IPS DF 6.9 (cell line): ENCODE measurements around the gene FBXL16.

Experiments
- DNase-seq: peaks from one replicate; pipeline ENCODE4 v3.0.0-alpha.2; 2013; ENCODE audit warnings: low read depth, low spot score
- H3K27ac ChIP-seq: one replicate; pipeline ENCODE4 v1.5.1; 2013; ENCODE audit warnings: low read length, control low read depth
- H3K27me3 ChIP-seq: 2 replicates; pipeline ENCODE4 v1.6.1; 2013; ENCODE audit warnings: mild to moderate bottlenecking, low read length; ENCODE audit not compliant: control insufficient read depth, insufficient read depth
- H3K36me3 ChIP-seq: 2 replicates; pipeline ENCODE4 v1.6.1; 2013; ENCODE audit warnings: low read length; ENCODE audit not compliant: control insufficient read depth, insufficient read depth
- H3K4me1 ChIP-seq: 2 replicates; pipeline ENCODE4 v1.6.1; 2013; ENCODE audit warnings: low read length; ENCODE audit not compliant: control insufficient read depth, insufficient read depth
- H3K4me3 ChIP-seq: 2 replicates; pipeline ENCODE4 v1.5.1; 2013; ENCODE audit warnings: mild to moderate bottlenecking, low read length
- H3K9me3 ChIP-seq: 2 replicates; pipeline ENCODE4 v1.6.1; 2013; ENCODE audit warnings: low read length, inconsistent platforms; ENCODE audit not compliant: control insufficient read depth, insufficient read depth
- WGBS: extraction: QIAGEN DNeasy Blood & Tissue Kit; methylation state at CpG from one replicate; pipeline ENCODE4 v1.1.7; 2013; ENCODE audit warnings: mixed read lengths, missing lambda C conversion rate; ENCODE audit not compliant: insufficient read length, insufficient coverage; 5-methylcytosine and 5-hydroxymethylcytosine counted together

Gene FBXL16

DNA sequence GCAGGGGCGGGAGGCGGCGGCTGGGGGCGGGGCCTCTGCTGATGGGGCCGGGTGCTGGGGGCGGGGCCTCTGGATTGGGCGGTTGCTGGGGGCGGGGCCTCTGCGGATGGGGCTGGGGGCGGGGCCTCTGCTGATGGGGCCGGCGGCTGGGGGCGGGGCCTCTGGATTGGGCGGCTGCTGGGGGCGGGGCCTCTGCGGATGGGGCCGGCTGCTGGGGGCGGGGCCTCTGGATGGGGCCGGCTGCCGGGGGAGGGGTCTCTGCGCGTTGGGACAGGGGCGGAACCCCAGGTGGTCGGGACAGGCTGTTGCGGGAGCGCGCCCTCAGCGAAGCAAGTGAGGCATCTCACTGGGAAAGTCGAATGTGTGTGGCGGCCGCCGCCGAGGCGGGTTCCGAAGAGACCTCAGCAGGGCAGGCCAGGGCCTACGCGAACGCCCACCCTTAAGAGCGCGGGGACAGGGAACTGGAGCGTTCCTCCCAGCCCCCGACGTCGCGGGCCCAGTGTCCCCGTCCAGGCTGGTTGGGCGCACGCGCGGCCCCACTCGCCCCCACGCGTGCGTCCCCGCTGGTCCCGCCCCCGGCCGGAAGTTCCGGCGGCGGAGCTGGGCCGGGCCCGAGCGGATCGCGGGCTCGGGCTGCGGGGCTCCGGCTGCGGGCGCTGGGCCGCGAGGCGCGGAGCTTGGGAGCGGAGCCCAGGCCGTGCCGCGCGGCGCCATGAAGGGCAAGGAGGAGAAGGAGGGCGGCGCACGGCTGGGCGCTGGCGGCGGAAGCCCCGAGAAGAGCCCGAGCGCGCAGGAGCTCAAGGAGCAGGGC is 25.6 kb downstream of the FBXL16 start, which contains the start of gene STUB1:
Gene STUB1, plus strand, starts transcription at position 597 of the 811 bp plus-strand sequence. Its CDS starts 116 bp downstream, at position 713.
- no peak within 1 kb of the TSS for H3K27ac ChIP-seq
- peaks cover 15% of the 10 kb centered on the region for H3K36me3 ChIP-seq
- no peak for DNase-seq
- H3K4me1 ChIP-seq: peaks cover 9% of the 10 kb centered on the region
- peak within 1 kb of the TSS; percentile 65 for H3K4me3 ChIP-seq
- H3K27me3 ChIP-seq: no peaks in the 10 kb centered on the region
- no CpG with 5 or more reads among the region's 91 CpGs for WGBS
- no peaks in the 10 kb centered on the region for H3K9me3 ChIP-seq

DNA sequence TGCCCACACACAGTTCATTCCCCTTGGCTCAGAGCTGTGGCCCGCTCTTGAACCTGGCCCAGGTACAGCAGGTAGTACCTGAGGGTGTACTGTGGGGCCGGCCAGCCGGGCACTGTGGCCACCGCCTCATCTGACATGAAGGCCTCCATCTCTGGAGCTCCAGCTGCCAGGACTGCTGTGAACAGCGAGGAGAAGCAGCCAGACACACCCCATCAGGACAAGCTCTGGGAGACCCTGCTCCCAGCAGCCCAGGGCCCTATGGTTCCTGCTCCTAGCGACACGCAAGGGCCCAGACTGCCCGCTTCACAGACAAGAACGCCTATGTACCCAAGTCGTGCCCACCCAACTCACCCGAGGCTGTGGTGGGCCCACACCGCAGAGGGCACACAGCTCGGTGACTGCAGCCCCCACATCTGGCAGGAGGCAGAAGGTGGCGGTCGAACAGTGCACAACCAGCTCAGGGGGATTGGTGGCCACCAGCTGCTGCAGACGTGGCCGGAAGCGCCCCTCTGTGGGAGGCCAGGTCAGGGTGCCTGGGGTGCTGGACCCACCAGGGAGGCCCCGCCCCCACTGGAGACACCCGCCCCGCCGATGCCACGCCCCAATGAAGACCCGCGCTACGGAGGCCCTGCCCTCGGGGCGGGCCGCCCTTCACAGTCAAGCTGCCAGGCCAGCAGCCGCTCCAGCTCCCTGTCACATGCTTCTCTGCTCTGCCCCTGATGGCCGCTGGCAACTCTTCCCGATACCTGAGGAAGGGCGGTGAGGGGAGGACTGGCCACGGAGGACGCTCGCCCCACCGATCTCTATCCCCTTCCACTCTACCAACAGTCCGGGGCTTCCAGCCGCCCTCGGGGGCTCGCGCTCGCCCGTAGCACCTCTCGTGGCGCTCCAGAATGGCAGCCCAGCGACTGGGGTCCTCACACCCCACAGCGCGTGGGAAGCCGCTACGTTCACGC is 26.5 kb downstream of the FBXL16 start:
- no peaks in the 10 kb centered on the region for H3K27me3 ChIP-seq
- no peaks in the 10 kb centered on the region for H3K9me3 ChIP-seq
- H3K36me3 ChIP-seq: peaks cover 15% of the 10 kb centered on the region
- H3K4me1 ChIP-seq: peaks cover 9% of the 10 kb centered on the region
- no peak overlapping the region for H3K27ac ChIP-seq
- WGBS: no CpG with 5 or more reads among the region's 52 CpGs
- peak overlapping the region; percentile 48 for H3K4me3 ChIP-seq
- no peak for DNase-seq

- Histone ChIP-seq H3K27me3 (no peaks in the 10 kb centered on the region), H3K4me1 (peaks cover 9% of the 10 kb centered on the region), H3K36me3 (peaks cover 16% of the 10 kb centered on the region), H3K9me3 (no peaks in the 10 kb centered on the region), H3K27ac (no peak overlapping the region), H3K4me3 (no peak overlapping the region)
- no CpG with 5 or more reads among the region's 21 CpGs for WGBS
- DNase-seq: no peak
These were observed 27.3 kb downstream of the FBXL16 start for GRCh38 chr16:678209-678857.

GRCh38 chr16:677316-678190 is 28.0 kb downstream of the FBXL16 start:
- Histone ChIP-seq H3K4me1 (peaks cover 9% of the 10 kb centered on the region), H3K4me3 (no peak overlapping the region), H3K27me3 (no peaks in the 10 kb centered on the region), H3K36me3 (peaks cover 19% of the 10 kb centered on the region), H3K9me3 (no peaks in the 10 kb centered on the region), H3K27ac (no peak overlapping the region)
- WGBS: no CpG with 5 or more reads among the region's 57 CpGs
- DNase-seq: no peak

- Histone ChIP-seq H3K4me1 (peaks cover 9% of the 10 kb centered on the region), H3K4me3 (no peak overlapping the region), H3K27ac (no peak overlapping the region), H3K27me3 (no peaks in the 10 kb centered on the region), H3K9me3 (no peaks in the 10 kb centered on the region), H3K36me3 (peaks cover 19% of the 10 kb centered on the region)
- DNase-seq: no peak
- WGBS: no CpG with 5 or more reads among the region's 23 CpGs
These were observed 28.7 kb downstream of the FBXL16 start for GRCh38 chr16:676913-677312.

GRCh38 chr16:676565-676902 is 29.1 kb downstream of the FBXL16 start:
- no peak overlapping the region for H3K27ac ChIP-seq
- peaks cover 9% of the 10 kb centered on the region for H3K4me1 ChIP-seq
- H3K4me3 ChIP-seq: no peak overlapping the region
- no peaks in the 10 kb centered on the region for H3K27me3 ChIP-seq
- no peaks in the 10 kb centered on the region for H3K9me3 ChIP-seq
- WGBS: no CpG with 5 or more reads among the region's 21 CpGs
- DNase-seq: no peak
- H3K36me3 ChIP-seq: peaks cover 19% of the 10 kb centered on the region

DNA sequence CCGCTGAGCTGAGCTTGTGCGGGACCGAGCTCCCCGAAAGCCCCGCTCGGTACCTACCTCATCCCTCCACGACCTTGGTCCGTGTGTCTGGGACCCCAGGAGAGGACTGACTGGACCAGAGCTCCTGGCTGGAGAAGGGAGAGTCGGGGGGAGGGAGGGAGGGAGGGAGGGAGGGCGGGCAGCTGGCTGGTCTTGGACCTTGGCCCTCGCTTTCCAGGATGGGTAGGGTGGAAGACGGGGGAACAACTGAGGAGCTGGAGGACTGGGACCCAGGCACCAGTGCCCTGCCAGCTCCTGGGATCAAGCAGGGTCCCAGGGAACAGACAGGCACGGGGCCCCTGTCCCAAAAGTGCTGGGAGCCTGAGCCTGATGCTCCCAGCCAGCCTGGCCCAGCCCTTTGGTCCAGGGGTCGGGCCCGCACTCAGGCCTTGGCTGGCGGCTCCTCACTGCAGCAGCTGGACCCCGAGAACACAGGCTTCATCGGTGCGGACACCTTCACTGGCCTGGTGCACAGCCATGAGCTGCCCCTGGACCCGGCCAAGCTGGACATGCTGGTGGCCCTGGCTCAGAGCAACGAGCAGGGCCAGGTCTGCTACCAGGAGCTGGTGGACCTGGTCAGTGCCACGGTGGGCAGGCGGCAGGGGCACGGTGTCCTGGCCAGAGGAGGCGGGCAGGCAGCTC is 29.6 kb downstream of the FBXL16 start:
- Histone ChIP-seq H3K4me3 (peak overlapping the region; percentile 20; the same call in 1 of the 2 replicates), H3K27ac (no peak overlapping the region), H3K36me3 (peaks cover 24% of the 10 kb centered on the region), H3K9me3 (no peaks in the 10 kb centered on the region), H3K27me3 (no peaks in the 10 kb centered on the region), H3K4me1 (peaks cover 7% of the 10 kb centered on the region)
- no peak for DNase-seq
- WGBS: no CpG with 5 or more reads among the region's 25 CpGs

GRCh38 chr16:674968-675883 is 30.4 kb downstream of the FBXL16 start, which contains the start of gene RHBDL1:
Gene RHBDL1, plus strand, starts transcription at chr16:675671. Its CDS starts 120 bp downstream, at chr16:675791.
- DNase-seq: no peak
- peaks cover 32% of the 10 kb centered on the region for H3K36me3 ChIP-seq
- WGBS: no CpG with 5 or more reads among the region's 73 CpGs
- H3K4me1 ChIP-seq: peaks cover 7% of the 10 kb centered on the region
- H3K27ac ChIP-seq: no peak within 1 kb of the TSS
- no peaks in the 10 kb centered on the region for H3K27me3 ChIP-seq
- H3K4me3 ChIP-seq: peak within 1 kb of the TSS; percentile 42; the same call in 1 of the 2 replicates
- H3K9me3 ChIP-seq: no peaks in the 10 kb centered on the region
